Testis (tissue), 2 donors: Measurements from ENCODE around the gene PIGS.

Experiments used
- CTCF ChIP-seq, 3 experiments: fragments of 450-650 bp in 2 of 3; fragments of 200-600 bp in 1 of 3; sonication (generic) in 1 of 3; IDR thresholded peaks; one replicate each; pipeline ENCODE4 v1.5.1; 2016 to 2019; ENCODE audit warnings: antibody characterized with exemption in 3 of 3, mild to moderate bottlenecking in 2 of 3, moderate library complexity in 1 of 3
- POLR2A ChIP-seq: fragments of 450-650 bp; IDR thresholded peaks from one replicate; pipeline ENCODE4 v1.6.1; 2017; ENCODE audit warnings: antibody characterized with exemption, mild to moderate bottlenecking, moderate library complexity

DNA sequence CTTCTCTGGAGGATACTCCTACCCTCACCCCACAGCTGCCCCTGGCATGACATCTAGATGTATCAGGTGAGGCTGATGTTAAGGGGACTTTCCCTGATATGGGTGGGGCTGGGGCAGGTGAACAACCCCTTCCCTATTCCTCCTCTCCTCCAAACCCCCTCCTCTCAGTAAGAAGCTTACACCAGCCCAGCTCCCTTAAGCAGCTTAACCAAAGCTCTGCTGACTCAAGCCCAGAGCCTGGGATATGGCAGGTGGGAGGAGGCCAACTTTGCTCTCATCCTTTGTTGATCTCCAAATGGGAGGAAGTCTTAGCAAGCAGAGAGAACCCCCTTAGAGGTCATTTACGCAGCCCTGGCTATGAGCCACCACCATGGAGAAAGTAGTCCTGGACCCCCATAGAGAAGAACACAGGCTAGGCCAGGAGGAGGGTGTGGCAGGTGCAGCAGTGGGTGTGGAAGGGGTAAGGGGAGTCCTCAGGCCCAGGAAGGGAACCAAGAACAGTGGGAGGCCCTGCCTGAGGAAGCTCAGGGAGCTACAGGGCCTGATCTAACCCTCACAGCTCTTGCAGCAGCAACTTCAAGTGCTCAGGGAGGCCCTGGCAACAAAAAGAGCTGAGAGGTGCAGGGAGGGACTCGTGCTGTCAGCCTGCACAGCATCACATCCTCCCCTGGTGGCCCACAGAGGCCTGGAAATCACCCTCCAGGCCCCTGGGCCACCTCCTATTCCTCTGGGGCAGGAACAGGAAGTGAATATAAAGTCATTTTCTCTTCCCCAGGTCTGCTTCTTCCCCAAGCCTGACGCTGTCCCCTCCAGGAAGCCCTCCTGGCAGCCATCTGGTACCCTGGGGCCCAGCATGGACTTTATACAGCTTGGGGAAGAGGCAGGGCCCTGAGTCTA lies 21.8 kb downstream of the PIGS start:
- TF ChIP-seq POLR2A, result no peak
- no peak for TF ChIP-seq CTCF (IDR thresholded peaks at IDR 0.05)
